ENCODE results near the gene PPBP. TPM values are rescaled to one million over a fixed set of nuclear protein-coding genes. Genes with fewer than 3 reads are reported as not detected.

The PPBP gene
- polyA plus RNA-seq, 1 of the 3 experiments (the other 2 are of a cell fraction), result not detected

DNA sequence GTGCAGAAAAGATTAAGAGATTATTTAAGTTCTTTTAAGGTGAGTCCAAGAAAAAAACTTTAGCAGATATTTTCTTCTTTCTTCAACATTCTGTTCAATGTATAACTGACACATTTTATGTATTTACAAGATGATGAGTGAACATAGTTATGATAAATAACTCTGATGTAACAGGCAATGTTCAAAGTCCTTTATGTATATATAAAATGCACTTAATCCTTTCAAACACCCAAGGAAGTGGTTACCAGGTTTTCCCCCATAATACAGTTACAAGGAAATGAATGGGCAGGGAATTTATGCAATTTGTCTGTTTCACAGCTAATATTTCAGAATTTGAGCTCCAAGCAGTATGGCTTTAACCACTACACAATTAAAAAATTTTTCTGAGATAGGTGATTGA lies 42.3 kb upstream of the PPBP start:
- Histone ChIP-seq H3F3A (replicated peaks; ENCODE audit: insufficient read depth) (no peaks in the 10 kb centered on the region), H3K27me3 (ENCODE audit: insufficient read depth) (peaks cover 5% of the 10 kb centered on the region; the same call in 1 of the 2 replicates), H3K36me3 (replicated peaks in 1 of 2; ENCODE audit: control insufficient read depth in 1 of 2, insufficient read depth in 2 of 2, low read length in 1 of 2) (no peaks in the 10 kb centered on the region), H3K79me2 (ENCODE audit: insufficient read depth) (no peaks in the 10 kb centered on the region), H3K27ac (ENCODE audit: low read depth in 2 of 2, low read length in 1 of 2) (no peak overlapping the region), H3K9me3 (0 out of 2 replicates have a peak, but pooled peaks cover 5% of the 10 kb centered on the region), H3K4me3 (ENCODE audit: low read depth in 2 of 2, low read length in 1 of 2) (no peak overlapping the region), H2AFZ (ENCODE audit: low read depth) (no peak overlapping the region), H3K9ac (no peak overlapping the region), H3K9me2 (no peaks in the 10 kb centered on the region), H3K4me2 (no peak overlapping the region), H3K4me1 (ENCODE audit: control insufficient read depth in 1 of 2, insufficient read depth in 2 of 2, low read depth in 1 of 2, low read length in 1 of 2) (no peaks in the 10 kb centered on the region), H4K20me1 (ENCODE audit: insufficient read depth) (no peaks in the 10 kb centered on the region)
- no peak for TF ChIP-seq FOSL2 (IDR thresholded peaks at IDR 0.05; ENCODE audit: borderline replicate concordance, low read depth)
- no peak for TF ChIP-seq JUND (IDR thresholded peaks at IDR 0.05)
- no peak for TF ChIP-seq ELF1 (IDR thresholded peaks at IDR 0.05)
- TF ChIP-seq TCF12 (IDR thresholded peaks at IDR 0.05), result no peak
- no peak for TF ChIP-seq CTCF (IDR thresholded peaks at IDR 0.05)
- TF ChIP-seq MXI1 (IDR thresholded peaks at IDR 0.05; ENCODE audit: low read depth, low read length), result no peak
- TF ChIP-seq RXRA (IDR thresholded peaks at IDR 0.05; ENCODE audit: borderline replicate concordance, low read depth), result no peak
- TF ChIP-seq GATA2 (CRISPR knock-in tag; IDR thresholded peaks at IDR 0.05), result no peak
- TF ChIP-seq FOXM1 (IDR thresholded peaks at IDR 0.05; ENCODE audit: low read depth), result no peak
- TF ChIP-seq RFX5 (IDR thresholded peaks at IDR 0.05; ENCODE audit: low read length), result no peak
- no peak for TF ChIP-seq TEAD4 (IDR thresholded peaks at IDR 0.05; ENCODE audit: borderline replicate concordance, insufficient read depth)
- TF ChIP-seq, protein P1, sequence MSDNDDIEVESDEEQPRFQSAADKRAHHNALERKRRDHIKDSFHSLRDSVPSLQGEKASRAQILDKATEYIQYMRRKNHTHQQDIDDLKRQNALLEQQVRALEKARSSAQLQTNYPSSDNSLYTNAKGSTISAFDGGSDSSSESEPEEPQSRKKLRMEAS (IDR thresholded peaks at IDR 0.05; ENCODE audit: low read depth), result no peak
- no peak for TF ChIP-seq MEF2A (IDR thresholded peaks at IDR 0.05; ENCODE audit: borderline replicate concordance, low read depth)
- ChIA-PET CTCF (interaction anchor here (0.6 to 1.0 kb wide), 3 partner anchors 8 to 104 kb away, joined by 3 to 6 read pairs (median 3); no protein-coding TSS in a partner anchor), POLR2A (no interaction called here)
- DNase-seq, result no peak

GRCh38 chr4:74028504-74028903 lies 40.5 kb upstream of the PPBP start:
- H3K36me3 ChIP-seq (replicated peaks in 1 of 2; ENCODE audit: control insufficient read depth in 1 of 2, insufficient read depth in 2 of 2, low read length in 1 of 2), result no peaks in the 10 kb centered on the region
- no peak overlapping the region for H3K27ac ChIP-seq (ENCODE audit: low read depth in 2 of 2, low read length in 1 of 2)
- no peaks in the 10 kb centered on the region for H3K9me2 ChIP-seq
- POLR2A ChIA-PET, result no interaction called here
- CTCF ChIA-PET, result no interaction called here
- H4K20me1 ChIP-seq (ENCODE audit: insufficient read depth), result no peaks in the 10 kb centered on the region
- DNase-seq, result no peak
- no peaks in the 10 kb centered on the region for H3F3A ChIP-seq (replicated peaks; ENCODE audit: insufficient read depth)
- H3K4me3 ChIP-seq (ENCODE audit: low read depth in 2 of 2, low read length in 1 of 2), result no peak overlapping the region
- H3K9me3 ChIP-seq, result 0 out of 2 replicates have a peak, but pooled peaks cover 5% of the 10 kb centered on the region
- no peaks in the 10 kb centered on the region for H3K4me1 ChIP-seq (ENCODE audit: control insufficient read depth in 1 of 2, insufficient read depth in 2 of 2, low read depth in 1 of 2, low read length in 1 of 2)
- no peak overlapping the region for H3K4me2 ChIP-seq
- no peak overlapping the region for H2AFZ ChIP-seq (ENCODE audit: low read depth)
- H3K9ac ChIP-seq, result no peak overlapping the region
- peaks cover 5% of the 10 kb centered on the region; the same call in 1 of the 2 replicates for H3K27me3 ChIP-seq (ENCODE audit: insufficient read depth)
- WGBS (ENCODE audit: low lambda C conversion rate), result 0% methylated on average over 1 of the region's 1 CpG
- H3K79me2 ChIP-seq (ENCODE audit: insufficient read depth), result no peaks in the 10 kb centered on the region
- TF ChIP-seq, protein P2, sequence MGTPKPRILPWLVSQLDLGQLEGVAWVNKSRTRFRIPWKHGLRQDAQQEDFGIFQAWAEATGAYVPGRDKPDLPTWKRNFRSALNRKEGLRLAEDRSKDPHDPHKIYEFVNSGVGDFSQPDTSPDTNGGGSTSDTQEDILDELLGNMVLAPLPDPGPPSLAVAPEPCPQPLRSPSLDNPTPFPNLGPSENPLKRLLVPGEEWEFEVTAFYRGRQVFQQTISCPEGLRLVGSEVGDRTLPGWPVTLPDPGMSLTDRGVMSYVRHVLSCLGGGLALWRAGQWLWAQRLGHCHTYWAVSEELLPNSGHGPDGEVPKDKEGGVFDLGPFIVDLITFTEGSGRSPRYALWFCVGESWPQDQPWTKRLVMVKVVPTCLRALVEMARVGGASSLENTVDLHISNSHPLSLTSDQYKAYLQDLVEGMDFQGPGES (IDR thresholded peaks at IDR 0.05; ENCODE audit: low read depth, low read length), result no peak
- TF ChIP-seq, protein P3, sequence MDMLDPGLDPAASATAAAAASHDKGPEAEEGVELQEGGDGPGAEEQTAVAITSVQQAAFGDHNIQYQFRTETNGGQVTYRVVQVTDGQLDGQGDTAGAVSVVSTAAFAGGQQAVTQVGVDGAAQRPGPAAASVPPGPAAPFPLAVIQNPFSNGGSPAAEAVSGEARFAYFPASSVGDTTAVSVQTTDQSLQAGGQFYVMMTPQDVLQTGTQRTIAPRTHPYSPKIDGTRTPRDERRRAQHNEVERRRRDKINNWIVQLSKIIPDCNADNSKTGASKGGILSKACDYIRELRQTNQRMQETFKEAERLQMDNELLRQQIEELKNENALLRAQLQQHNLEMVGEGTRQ (IDR thresholded peaks at IDR 0.05; ENCODE audit: borderline replicate concordance, low read depth, low read length), result no peak
- TF ChIP-seq FOXM1 (IDR thresholded peaks at IDR 0.05; ENCODE audit: low read depth), result no peak
- no peak for TF ChIP-seq TEAD4 (IDR thresholded peaks at IDR 0.05; ENCODE audit: borderline replicate concordance, insufficient read depth)
- no peak for TF ChIP-seq RAD21 (IDR thresholded peaks at IDR 0.05; ENCODE audit: low read length)
- no peak for TF ChIP-seq PBX3 (IDR thresholded peaks at IDR 0.05)
- no peak for TF ChIP-seq SMC3 (IDR thresholded peaks at IDR 0.05; ENCODE audit: low read depth, low read length)
- no peak for TF ChIP-seq YY1 (IDR thresholded peaks at IDR 0.05; ENCODE audit: low read depth)
- no peak for TF ChIP-seq EP300 (IDR thresholded peaks at IDR 0.05; ENCODE audit: borderline replicate concordance in 1 of 2, low read depth in 1 of 2, low read length in 1 of 2)
- TF ChIP-seq, protein P4, sequence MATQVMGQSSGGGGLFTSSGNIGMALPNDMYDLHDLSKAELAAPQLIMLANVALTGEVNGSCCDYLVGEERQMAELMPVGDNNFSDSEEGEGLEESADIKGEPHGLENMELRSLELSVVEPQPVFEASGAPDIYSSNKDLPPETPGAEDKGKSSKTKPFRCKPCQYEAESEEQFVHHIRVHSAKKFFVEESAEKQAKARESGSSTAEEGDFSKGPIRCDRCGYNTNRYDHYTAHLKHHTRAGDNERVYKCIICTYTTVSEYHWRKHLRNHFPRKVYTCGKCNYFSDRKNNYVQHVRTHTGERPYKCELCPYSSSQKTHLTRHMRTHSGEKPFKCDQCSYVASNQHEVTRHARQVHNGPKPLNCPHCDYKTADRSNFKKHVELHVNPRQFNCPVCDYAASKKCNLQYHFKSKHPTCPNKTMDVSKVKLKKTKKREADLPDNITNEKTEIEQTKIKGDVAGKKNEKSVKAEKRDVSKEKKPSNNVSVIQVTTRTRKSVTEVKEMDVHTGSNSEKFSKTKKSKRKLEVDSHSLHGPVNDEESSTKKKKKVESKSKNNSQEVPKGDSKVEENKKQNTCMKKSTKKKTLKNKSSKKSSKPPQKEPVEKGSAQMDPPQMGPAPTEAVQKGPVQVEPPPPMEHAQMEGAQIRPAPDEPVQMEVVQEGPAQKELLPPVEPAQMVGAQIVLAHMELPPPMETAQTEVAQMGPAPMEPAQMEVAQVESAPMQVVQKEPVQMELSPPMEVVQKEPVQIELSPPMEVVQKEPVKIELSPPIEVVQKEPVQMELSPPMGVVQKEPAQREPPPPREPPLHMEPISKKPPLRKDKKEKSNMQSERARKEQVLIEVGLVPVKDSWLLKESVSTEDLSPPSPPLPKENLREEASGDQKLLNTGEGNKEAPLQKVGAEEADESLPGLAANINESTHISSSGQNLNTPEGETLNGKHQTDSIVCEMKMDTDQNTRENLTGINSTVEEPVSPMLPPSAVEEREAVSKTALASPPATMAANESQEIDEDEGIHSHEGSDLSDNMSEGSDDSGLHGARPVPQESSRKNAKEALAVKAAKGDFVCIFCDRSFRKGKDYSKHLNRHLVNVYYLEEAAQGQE (IDR thresholded peaks at IDR 0.05; ENCODE audit: low read depth, low read length), result no peak
